ENCODE results near the gene ZSCAN30.
A peak's percentile ranks its signal among the peaks of the same experiment; 100 is the strongest.

ZSCAN30 gene

GRCh38 chr18:35205199-35205712 lies 84.8 kb downstream of the ZSCAN30 start:
- TF ChIP-seq CTCF (IDR thresholded peaks at IDR 0.05; ENCODE audit: low read depth, low read length) = no peak
- no peak overlapping the region for H3K4me3 ChIP-seq (ENCODE audit: low read depth, low read length)
- in situ Hi-C loops (cut with HindIII; ENCODE audit: low sequenced_read_pairs) = no loop called here
- DNase-seq (ENCODE audit: low read depth, low spot score) = no peak

DNA sequence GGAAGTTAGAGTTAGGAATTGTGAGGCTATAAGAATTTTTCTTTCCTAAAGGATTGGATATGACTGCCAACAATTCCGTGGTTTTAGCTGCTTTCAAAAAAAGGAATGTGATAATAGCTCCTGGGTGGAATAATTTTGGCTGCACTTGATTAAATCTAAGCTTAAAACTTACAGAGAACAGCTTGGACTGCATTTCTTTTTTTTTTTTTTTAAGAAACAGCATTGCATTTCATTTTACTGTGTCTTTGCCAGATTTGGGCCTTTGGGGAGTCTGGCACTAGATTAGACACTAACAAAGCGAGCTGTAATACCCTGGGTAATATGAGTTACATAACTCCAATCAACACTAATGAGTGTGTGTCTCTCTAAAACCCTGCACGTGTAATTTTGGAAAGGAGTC lies 87.0 kb downstream of the ZSCAN30 start:
- DNase-seq (ENCODE audit: low read depth, low spot score) = peak; percentile 24
- no peak for TF ChIP-seq CTCF (IDR thresholded peaks at IDR 0.05; ENCODE audit: low read depth, low read length)
- H3K4me3 ChIP-seq (ENCODE audit: low read depth, low read length) = no peak overlapping the region
- in situ Hi-C loops (cut with HindIII; ENCODE audit: low sequenced_read_pairs) = no loop called here

- TF ChIP-seq CTCF (IDR thresholded peaks at IDR 0.05; ENCODE audit: low read depth, low read length) = no peak
- no peak for DNase-seq (ENCODE audit: low read depth, low spot score)
- in situ Hi-C loops (cut with HindIII; ENCODE audit: low sequenced_read_pairs) = no loop called here
- no peak overlapping the region for H3K4me3 ChIP-seq (ENCODE audit: low read depth, low read length)
Measured at GRCh38 chr18:35201256-35201931, 88.6 kb downstream of the ZSCAN30 start.

Measured in astrocyte of the spinal cord (primary cell).